Kidney (tissue), 14 donors: ENCODE results near the gene CORO2A. TPM values are rescaled to one million over a fixed set of nuclear protein-coding genes. Genes with fewer than 3 reads are reported as not detected.
A peak's percentile ranks its signal among the peaks of the same experiment; 100 is the strongest.

Experiments used
- DNase-seq, 5 donors: peaks; one replicate each; pipeline ENCODE4 v3.0.0-alpha.2; 2013 to 2020
- FAIRE-seq: peaks from 2 replicates; lab custom pipeline; 2012; peaks lifted over from hg19 to GRCh38; lab: Jason Lieb, UNC
- H3K27ac ChIP-seq, 2 donors: one replicate each; pipeline ENCODE4 v1.7.0; 2013; ENCODE audit warnings: low read depth in 2 of 2, low read length in 2 of 2, inconsistent platforms in 1 of 2
- H3K27me3 ChIP-seq: one replicate; pipeline ENCODE4 v1.7.1; 2013; ENCODE audit warnings: low read length, inconsistent platforms; ENCODE audit not compliant: control insufficient read depth, insufficient read depth
- H3K36me3 ChIP-seq, 3 donors: one replicate each; pipeline versions ENCODE4 v1.7.0 to v1.7.1; 2013; ENCODE audit warnings: low read length in 3 of 3, control low read depth in 1 of 3, inconsistent platforms in 1 of 3; ENCODE audit not compliant: insufficient read depth in 3 of 3, control insufficient read depth in 2 of 3
- H3K4me1 ChIP-seq, 3 donors: one replicate each; pipeline versions ENCODE4 v1.7.0 to v1.7.1; 2013; ENCODE audit warnings: low read length in 3 of 3, inconsistent platforms in 1 of 3, low read depth in 1 of 3; ENCODE audit not compliant: control insufficient read depth in 2 of 3, insufficient read depth in 2 of 3
- H3K4me3 ChIP-seq, 3 donors: one replicate each; pipeline versions ENCODE4 v1.7.0 to v1.8.1; 2013; ENCODE audit warnings: low read length in 3 of 3, control low read depth in 1 of 3, inconsistent platforms in 1 of 3
- H3K9ac ChIP-seq, 3 donors: one replicate each; pipeline versions ENCODE4 v1.7.0 to v1.7.1; 2013; ENCODE audit warnings: low read length in 3 of 3, control low read depth in 1 of 3, inconsistent platforms in 1 of 3
- H3K9me3 ChIP-seq, 3 donors: one replicate each; pipeline versions ENCODE4 v1.7.0 to v1.7.1; 2013; ENCODE audit warnings: low read length in 3 of 3, control low read depth in 1 of 3, inconsistent platforms in 1 of 3; ENCODE audit not compliant: control insufficient read depth in 2 of 3, insufficient read depth in 1 of 3
- CTCF ChIP-seq: IDR thresholded peaks from 3 replicates; pipeline ENCODE4 v1.5.1; 2012; ENCODE audit warnings: mild to moderate bottlenecking, moderate library complexity, borderline replicate concordance; ENCODE audit not compliant: insufficient read depth; ENCODE audit errors: extremely low read depth
- intact Hi-C: fragments of 100-400 bp; cut with DNase I; formaldehyde crosslinking; loops from one replicate; pipeline ENCODE4 v1.11.1; 2022
- polyA plus RNA-seq: library from polyadenylated mRNA; stranded (reverse); fragments of 350-450 nt; fragmentation: Illumina TruSeq; extraction: RNeasy Lipid Tissue Mini Kit (QIAGEN cat#74804); gene quantifications from one replicate; pipeline ENCODE4 v1.2.3, GENCODE V29; 2014; ENCODE audit warnings: low read depth, low replicate concordance; ENCODE audit not compliant: insufficient read depth
- total RNA-seq: library from RNA; stranded (reverse); fragmentation: NEBNext Ultra II Directional; extraction: Animal tissue kit (Norgen Biotek cat#: 25700); gene quantifications from one replicate; pipeline ENCODE4 v1.2.1, GENCODE V29; 2021
- donor health status: control.
- donor health status: control.
- donor health status: control.
- donor health status: control.
- donor health status: control.
- donor health status: DM: yes; HTN: yes; CAD: no.
- donor health status: Normal renal cell carcinoma (clear cell type).

CORO2A gene
- total and polyA plus RNA-seq, 2 donors from 2014 or later = 0.90 to 5.3 TPM

- Histone ChIP-seq H3K9me3 (no peaks in the 10 kb centered on the region), H3K36me3 (no peaks in the 10 kb centered on the region), H3K27me3 (no peaks in the 10 kb centered on the region), H3K4me1 (no peaks in the 10 kb centered on the region), H3K4me3 (no peak overlapping the region), H3K27ac (no peak overlapping the region), H3K9ac (no peak overlapping the region)
- no peak for TF ChIP-seq CTCF
- FAIRE-seq (no peak), DNase-seq (no peak)
- intact Hi-C loops = no loop called here
These were observed 13.3 kb downstream of the CORO2A start for GRCh38 chr9:98178874-98179850.

- Histone ChIP-seq H3K4me3 (no peak overlapping the region), H3K4me1 (no peaks in the 10 kb centered on the region), H3K27ac (no peak overlapping the region), H3K36me3 (no peaks in the 10 kb centered on the region), H3K9me3 (no peaks in the 10 kb centered on the region), H3K9ac (no peak overlapping the region), H3K27me3 (no peaks in the 10 kb centered on the region)
- peak in 1 of 5 donors; percentile 39 for DNase-seq
- intact Hi-C loops = no loop called here
- no peak for TF ChIP-seq CTCF
- FAIRE-seq = no peak
These were observed 15.8 kb downstream of the CORO2A start for GRCh38 chr9:98176391-98177259.

- intact Hi-C loops = no loop called here
- no peak for FAIRE-seq
- TF ChIP-seq CTCF = no peak
These were observed 16.7 kb downstream of the CORO2A start for GRCh38 chr9:98175762-98176161.

More at GRCh38 chr9:98175762-98176161, 16.7 kb downstream of the CORO2A start:
- Histone ChIP-seq H3K36me3 (no peaks in the 10 kb centered on the region), H3K4me1 (no peaks in the 10 kb centered on the region), H3K9ac (no peak overlapping the region), H3K27me3 (no peaks in the 10 kb centered on the region), H3K4me3 (no peak overlapping the region), H3K27ac (no peak overlapping the region), H3K9me3 (no peaks in the 10 kb centered on the region)
- peak in 1 of 5 donors; percentile 24 for DNase-seq
